ENCODE data around the gene INPP5A.

Gene INPP5A

DNA sequence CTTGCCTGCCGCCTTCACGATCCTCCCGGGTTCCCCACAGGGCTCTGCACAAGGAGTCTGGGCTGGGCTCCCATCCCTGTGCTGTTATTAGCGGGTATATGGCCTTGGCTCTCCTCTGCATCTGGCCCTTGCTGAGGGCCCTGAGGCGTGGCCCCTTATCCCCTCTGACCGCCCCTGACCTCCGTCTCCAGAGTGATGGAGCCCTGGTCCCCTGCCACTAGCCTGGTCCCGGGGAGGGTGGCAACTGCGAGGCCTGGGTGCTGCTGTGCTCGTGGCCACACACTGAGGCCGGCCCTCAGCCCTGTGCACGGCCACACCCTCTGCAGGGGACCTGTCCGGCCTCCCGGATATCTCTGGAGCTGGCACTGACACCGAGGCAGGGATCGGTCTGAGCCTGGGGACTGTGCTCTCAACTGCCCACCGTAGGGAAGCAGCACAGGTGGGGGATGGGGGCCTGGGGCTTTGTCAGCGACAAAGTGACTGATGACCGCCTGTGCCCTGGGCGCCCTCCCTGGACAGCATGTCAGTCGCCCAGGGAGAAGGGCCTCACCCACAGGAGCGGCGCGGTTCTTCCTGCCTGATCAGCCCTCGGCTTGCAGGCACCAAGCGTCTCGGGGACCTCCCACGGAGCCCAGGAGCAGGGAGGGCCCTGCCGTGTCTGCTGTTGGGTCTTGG is 176.0 kb downstream of the INPP5A start:
- no peak for DNase-seq

DNA sequence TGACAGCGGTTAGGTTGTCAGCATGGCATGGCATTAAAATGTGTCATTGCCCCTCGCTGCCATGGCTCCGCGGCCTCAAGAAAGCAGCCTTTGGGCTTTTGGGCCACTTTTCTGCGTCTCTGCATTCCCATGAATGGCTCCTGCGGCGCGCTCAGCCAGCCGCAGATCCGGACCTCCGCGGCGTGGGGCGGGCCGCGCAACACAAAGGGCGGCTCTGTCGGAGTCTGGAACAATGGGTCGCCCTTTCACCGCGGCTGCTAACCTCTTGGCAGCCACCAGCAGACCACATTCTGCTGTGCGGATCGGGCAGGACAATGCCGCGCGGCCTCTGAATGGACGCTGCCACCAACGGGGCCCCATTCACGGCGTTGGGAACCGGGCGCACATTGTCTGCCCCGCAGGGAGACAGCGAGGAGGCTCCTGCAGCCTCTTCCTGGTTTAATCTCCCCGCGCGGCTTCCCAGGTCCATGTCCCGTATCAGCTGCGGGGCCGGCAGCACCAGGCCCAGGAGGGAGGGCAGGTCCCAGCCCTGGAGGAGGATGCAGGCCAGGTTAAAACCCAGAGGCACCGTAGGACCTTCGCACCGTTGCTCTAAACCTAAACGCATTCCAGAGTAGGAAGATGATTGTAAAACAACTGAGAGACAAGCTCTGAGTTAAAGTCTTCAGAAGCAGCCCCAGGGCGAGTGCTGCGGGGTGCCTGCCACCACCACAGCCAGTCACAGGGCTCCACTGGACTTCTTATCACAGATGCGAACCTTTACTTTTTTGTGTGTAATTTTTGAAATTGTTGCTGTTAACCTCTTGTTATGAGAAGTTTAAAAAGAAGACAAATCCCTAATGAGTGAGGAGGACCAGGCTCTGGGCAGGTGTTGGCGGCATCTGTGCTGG is 176.8 kb downstream of the INPP5A start:
- DNase-seq: no peak

DNA sequence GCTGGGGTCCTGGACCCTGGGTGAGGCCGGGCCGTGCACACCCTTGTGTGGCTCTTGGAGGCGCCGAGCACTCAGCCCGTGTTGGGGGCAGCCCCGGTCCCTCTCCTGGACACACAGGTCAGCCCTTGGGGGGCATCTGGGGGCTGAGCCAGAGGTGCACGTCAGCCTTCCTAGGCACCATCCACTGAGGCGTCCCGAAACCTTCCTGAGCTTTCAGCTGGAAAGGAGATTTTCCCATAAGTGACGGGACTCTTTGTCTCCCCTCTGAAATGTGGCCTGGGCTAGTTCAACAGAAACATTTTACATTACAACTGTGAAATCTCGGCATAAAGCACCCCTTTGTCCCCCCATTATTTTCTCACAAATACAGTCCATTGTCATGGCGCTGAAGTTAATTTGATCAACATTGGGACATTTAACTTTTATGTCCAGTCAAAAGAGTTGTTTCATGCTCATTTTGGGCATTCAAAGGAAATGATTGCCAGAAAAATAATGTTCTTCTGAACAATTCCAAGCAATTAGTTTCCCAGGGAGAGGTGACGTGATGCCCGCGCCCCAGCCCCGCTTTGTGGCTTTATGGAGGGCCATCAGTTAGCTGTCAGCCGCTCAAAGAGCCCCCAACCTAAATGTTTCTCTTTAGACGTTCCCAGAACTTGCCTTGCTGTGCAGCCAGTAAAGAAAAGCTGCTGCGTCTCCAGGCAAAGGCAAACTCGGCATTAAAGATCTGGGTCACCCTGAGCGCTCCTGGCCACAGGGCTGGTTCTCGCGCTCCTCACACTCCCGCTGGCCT is 177.6 kb downstream of the INPP5A start:
- DNase-seq: no peak

DNA sequence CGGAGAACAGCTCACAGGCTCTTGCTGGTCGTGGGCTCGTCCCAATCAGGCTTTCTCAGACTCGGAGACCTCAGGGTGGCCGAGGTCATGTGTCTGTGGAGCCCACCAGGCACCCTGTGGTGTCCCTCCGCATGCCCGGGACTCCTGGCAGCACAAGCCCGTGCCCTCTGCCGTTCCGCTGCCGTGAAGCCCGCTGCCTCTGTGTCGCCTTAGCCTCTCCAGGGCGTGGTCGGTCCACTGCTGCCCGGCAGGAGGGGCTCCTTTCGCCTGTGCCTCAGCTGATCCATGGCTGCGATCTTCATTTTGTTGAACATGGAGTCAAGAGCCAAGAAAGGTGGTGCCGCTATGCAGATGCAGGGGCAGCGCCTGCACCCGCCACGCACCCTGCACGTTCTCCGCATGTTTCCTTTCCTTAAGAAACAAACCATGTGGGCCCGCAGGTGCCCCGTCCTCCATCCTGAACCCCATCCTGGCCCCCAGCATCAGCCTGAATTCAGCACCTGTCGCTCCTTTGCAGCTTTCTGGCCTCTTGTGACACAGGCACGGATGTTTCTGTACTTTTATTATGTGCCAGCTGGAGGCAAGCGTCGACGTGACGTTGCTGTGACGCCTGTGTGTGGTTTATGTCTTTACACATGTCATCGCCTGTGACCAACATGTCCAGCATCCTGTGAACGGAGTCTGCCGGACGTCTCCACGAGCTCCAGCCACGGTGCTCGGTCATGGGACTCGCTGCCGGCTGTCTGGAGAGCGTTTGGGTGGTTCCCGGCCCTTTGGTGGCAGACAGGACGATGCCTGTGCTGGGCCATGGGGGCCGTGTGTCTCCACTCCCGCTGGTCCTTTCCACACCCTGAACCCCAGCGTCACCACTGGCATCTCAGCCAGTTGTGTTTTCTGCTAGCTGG is 178.4 kb downstream of the INPP5A start:
- no peak for DNase-seq

DNA sequence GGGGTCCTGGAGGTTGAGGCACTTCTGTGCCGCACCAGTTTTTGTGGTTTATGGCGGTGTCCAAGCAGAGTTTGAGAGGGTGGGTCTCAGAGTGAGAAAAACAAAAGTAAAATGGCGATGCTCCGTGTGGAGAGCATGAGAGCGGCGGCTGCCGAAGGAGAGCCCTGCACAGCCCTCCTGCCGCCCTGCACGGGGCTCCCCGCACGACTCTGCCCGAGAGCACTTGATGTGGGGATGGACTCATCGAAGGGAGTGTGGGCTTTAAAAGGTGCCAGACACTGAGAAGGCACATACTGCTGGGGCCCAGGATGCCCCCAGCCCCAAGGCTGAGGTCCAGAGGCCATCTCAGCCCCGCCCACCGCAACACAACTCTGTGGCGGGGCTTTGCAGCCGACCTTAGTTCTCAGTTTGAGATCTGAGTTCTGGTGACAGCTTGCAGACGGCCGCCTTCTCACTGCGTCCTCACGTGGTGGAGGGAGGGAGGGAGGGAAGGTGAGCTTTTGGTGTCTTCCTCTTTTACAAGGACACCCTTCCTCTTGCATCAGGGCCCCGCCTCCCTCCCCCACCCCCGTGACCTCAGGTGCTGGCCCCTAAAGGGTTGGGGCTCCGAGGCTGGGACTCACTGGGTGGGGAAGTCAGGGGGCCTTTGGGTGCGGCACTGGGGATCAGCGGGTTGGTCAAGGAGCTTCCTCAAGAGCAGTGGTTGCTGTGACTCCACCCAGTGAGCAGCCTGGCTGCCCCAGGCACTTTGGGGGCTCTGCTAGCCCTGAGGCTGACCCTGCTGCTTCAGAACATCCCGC is 179.3 kb downstream of the INPP5A start:
- no peak for DNase-seq

DNA sequence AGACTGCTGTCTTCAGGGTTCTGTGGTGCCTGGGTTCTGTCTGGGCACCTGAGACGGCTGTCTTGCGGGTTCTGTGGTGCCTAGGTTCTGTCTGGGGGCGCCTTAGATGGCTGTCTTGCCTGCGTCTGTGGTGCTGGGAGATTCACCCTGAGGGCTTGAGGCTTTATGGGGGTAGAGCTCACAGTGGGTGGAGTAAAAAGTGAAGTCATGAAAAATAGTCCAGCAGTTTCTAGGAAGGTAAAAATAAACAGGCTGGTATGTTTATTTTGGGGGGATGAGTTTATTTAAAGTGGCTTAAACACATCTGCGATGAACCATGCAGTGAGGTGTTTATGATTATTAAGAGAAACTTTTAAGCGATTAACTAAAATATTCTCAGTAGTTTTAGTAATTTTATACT is 184.1 kb downstream of the INPP5A start:
- DNase-seq: no peak

DNA sequence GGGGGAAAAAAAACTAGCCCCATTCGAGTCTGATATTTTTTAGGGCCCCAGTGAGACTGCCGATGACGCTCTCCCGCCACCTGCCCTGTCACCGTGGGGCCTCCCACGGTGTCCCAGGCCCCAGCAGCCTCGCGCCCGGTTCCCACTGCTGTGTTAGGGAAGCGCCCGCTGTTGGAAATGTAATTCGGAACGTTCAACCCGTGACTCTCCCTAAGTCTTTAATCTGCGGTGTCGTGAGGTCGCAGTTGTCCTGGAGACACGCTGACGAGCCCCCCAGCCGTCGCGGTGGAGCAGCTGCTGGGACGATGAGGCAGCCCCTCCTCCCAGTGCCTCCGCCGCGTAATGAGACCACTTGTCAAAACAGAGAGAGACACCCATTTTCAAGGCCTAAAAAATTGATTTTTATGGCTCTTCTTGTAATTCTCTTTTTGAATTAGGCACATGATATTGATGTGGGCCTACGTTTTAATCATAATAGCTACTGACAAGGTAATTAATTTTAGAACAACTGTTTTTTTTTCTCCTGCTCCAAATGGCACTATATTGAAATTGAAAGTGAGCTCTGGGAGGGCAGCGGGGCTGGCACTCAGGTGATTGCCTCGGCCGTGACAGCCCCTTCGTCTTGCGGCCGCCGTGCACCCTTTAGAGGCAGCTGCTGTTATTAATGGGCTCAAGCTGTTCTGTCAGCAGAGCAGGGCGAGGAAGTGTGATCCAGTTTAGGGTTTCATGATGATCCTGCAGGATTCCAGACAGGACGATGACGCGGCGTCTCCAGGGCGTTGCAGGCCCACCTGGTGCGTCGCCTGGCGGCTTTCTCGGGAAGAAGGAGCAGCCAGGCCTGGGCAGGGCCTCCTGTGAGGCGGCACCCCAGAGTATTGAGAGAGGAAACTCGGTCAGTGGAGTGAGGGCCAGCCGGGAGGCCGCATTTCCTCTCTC is 185.1 kb downstream of the INPP5A start:
- no peak for DNase-seq

DNA sequence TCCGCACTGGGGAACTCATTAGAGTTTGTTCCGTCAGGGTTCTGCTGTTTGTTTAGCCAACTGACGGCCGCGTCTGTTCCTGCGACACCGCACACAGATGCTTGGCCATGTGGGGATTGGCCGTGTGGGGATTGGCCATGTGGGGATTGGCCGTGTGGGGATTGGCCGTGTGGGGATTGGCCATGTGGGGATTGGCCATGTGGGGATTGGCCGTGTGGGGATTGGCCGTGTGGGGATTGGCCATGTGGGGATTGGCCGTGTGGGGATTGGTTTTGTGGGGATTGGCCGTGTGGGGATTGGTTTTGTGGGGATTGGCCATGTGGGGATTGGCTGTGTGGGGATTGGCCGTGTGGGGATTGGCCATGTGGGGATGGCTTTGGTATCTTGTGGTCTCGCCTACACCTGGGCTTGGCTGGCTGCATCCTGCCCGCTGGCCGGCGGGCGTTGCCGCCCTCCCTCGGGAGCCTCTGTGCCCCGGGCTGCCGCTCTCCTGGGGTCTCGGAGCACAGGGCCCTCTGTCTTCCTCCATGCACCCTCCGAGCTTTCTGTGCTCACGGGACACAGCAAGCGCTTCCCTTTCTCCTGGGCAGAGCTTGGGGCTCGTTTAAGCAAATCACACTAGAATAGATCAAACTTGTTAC is 185.9 kb downstream of the INPP5A start:
- DNase-seq: no peak

DNA sequence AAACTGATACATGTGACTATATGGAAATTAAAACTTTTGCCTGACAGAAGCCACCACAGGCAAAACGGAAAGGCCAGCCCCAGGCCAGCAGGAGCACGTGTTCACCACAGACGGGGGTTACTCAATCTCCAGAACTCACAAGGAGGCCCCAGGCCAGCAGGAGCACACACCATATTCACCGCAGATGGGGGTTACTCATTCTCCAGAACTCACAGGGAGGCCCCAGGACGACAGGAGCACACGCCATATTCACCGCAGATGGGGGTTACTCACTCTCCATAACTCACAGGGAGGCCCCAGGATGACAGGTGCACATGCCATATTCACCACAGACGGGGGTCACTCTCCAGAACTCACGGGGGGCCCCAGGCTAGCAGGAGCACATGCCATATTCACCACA is 186.9 kb downstream of the INPP5A start:
- no peak for DNase-seq

DNA sequence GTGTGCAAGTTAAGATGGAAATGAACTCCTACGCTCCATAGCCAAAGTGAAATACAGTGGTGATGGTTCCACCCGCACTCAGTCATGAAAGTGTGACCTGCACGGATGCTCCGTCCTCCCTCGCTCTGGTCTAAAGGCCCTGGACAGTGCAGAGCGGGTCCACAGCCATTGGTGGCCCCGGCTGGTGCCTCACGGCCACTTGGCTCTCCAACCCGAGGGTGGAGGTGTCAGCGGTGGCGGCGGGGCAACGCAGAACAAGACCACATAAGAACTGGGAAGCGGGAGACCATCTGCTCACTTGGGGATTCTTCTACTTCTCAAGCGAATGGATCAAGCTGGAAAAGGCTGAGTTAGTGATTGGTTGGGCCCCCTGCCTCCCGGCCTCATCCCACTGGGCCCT is 187.6 kb downstream of the INPP5A start:
- DNase-seq: no peak

DNA sequence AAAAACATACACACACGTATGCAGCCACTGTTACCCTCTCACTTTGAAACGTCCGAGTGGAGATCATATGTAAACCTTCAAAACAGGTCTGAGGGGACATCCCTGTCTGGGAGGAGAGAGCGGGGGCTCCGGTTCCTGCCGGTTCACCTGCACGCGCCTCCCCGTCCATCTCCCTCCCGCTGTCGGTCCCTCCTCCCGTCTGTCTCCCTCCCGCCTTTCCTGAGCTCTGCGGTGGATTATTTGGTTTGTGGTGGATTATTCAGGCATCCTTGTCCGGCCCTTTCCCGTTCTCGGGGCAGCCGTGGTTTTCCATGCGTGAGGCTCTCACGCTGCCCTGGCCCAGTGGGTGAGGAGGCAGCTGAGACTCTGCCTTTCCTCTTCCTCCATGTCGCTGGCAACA is 188.6 kb downstream of the INPP5A start:
- no peak for DNase-seq

DNA sequence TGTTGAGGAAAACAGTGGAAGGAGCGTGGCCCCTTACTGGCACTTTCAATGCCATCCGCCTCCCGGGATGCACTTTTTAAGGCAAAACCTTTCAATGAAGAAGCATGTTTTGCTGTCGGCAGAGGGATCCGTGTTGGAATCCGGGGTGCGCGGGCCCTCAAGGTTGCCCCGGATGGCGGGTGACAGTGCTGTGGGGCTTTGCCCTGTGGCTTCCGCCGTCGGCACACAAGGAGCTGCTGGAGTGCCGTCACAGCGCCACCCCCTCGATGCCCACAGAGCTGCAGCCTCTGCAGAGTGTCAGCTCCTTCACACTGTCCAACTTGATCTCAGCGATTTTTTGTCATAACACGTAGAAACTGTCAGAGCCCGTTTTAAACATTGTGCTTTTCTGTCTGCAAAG is 189.4 kb downstream of the INPP5A start:
- DNase-seq: no peak

DNA sequence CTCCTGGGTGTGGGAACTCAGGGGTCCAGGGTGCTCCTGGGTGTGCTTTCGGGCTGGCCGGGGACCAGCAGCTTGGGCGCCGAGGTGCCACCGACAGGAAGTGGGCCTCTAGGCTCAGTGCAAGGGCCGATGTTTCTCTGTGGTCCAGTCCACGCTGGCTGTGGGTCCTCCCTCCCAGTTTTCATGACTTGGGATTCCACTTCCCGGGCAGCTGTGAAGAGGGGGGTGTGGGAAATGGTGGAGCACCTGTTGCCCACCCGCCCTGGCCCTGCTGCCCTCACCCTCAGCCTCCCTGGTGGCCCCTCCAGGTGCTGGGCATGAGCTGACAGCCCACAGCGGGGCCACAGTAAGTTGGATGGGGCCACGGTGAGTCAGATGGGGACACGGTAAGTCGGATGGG is 189.8 kb downstream of the INPP5A start:
- DNase-seq: no peak

DNA sequence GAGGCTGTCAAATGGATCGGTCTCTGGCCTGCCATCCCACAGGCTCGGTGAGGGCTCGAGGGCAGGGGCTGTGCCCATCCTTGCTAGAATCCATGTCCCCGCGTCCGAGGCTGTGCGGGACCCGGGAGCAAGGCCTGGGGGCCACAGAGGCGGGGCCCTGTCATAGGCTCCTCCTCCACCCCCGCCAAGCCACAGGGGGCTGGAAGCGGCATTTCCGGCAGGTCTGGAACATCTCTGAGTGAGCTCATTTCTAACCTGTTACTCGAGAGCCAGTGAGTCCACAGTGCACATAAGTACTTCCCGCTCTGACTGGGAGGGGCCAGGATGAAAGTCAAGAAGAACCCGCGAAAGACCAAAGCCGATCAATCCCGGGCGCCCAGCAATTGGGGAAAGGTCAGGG is 190.7 kb downstream of the INPP5A start:
- DNase-seq: no peak

DNA sequence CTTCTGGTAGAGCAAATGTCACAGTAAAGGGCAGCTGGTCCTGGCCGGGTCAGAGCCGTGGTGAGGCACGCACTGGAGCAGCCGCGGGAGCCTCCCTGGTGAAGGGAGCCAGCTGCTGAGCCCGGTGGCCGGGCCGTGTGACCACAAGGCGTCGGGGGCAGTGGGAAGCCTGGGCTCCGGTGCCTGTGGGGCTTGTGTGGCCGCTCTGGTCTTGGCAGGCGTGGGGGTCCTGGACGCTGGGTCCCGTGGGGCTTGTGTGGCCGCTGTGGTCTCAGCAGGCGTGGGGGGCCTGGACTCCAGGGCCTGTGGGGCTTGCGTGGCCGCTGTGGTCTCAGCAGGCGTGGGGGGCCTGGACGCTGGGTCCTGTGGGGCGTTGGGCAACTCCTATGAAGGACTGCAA is 191.2 kb downstream of the INPP5A start:
- DNase-seq: no peak

DNA sequence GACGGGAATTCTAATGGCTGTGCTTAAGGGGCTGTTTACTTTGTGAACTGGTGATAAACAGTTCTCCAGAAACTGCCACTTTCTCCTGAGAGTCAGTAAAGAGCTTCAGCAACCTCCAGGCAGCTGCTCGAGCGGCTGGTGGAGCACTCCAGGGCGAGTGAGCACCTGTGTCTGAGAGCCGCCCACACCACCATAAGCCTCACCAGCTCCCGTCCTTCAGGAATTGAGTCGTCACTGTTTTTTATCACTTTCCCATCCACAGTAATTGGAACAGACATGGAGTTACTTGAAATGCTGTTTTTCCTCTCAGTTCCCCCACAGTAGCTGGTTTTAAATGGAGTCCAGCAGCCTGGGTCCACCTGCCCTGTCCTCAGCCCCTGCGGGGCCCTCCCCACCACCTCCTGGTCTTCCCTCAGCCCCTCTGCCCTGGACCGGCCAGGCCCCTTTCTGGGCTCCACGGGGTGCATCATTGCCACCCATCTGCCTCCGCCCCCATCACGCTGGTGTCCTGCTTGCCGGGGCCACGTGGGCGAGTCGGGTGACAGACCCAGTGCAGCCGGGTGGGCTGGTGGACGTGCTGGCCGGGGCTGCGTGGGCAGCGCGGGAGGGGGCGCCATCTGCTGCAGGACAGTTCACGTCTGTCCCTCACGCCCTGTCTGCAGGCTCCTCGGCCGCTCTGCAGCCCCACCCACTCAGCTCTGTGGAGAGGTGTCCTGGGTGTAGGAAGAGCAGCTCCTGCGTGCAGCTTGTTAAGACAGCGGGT is 192.4 kb downstream of the INPP5A start:
- no peak for DNase-seq

DNA sequence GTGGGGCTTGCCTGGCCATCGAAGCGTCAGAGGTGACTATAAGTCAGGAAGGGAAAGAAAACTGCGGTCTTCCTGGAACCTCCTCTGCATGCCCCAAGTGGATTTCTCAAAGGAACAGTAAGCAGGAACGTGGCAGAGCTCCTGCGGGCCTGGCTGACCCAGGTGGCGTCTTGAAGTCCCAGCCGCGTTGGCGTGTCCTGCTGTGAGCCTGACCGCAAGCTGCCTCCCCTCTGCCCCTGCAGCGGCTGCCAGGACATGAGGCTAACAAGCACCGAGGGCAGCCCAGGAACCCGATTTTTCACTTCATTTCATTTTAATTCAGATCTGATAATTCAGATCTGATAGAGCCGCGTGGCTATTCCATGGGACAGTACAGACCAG is 193.0 kb downstream of the INPP5A start:
- DNase-seq: no peak

DNA sequence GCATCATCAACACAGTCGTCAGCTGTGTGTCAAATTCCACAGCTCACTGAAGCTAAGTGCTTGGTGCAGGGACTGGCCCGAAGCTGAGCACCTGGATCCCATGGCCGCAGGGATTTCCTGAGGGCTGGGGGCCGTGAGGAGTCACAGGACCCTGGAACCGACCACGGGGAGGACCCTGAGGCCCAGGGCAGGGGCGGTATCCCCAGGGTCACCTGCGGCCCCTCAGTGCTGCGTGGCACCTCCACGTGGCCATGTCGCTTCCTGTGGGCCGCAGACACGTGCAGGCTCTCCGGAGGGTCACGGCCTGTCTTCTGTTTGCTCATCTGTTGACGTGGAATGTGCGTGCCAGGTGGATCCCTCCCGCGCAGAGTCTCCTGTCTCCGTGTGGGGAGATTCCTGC is 194.9 kb downstream of the INPP5A start:
- DNase-seq: no peak

DNA sequence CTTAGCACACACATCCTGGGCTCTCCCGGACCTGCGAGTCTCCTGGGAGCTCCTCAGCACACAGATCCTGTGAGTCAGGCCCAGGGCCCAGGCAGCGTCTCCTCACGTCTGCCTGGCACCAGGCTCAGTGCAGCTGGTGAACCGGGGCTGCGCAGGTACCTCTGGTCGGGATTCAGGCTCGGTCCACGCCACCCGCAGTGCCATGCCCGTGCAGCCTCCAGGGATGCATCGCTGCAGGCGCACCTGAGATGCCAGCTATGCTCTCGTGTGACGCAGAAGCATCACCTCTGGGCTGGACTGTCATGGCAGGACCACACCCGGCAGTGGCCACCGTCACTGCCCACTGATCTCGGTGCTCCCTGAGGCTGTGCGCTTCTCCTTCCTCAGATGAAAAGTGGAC is 196.3 kb downstream of the INPP5A start:
- no peak for DNase-seq
